HCT116 (cell line): Measurements from ENCODE around the gene RAB42. TPM values are rescaled to one million over a fixed set of nuclear protein-coding genes. Genes with fewer than 3 reads are reported as not detected.

Experiments used
- ATAC-seq: fragments of 200-7000 bp; cut with Tn5 transposase; 2 replicates; pipeline ENCODE4 v1.9.1; 2020; ENCODE audit warnings: mild to moderate bottlenecking, moderate library complexity
- BruUV-seq: library from RNA; stranded (reverse); fragments of 400-500 nt; replicated peaks from 2 replicates; lab custom pipeline; 2021; lab: Mats Ljungman, UMichigan
- CTCF ChIA-PET: fragments of 300-600 bp; sonication (Branson Sonifier 250); formaldehyde crosslinking; loops from one replicate; lab custom pipeline; 2021; ENCODE audit warnings: antibody characterized with exemption; lab: Charles Lee
- POLR2A ChIA-PET: fragments of 300-600, 350-600 bp; sonication (Branson Sonifier 250); formaldehyde crosslinking; loops from one replicate; lab custom pipeline; 2021; ENCODE audit warnings: antibody characterized with exemption; lab: Charles Lee
- RAD21 ChIA-PET, 2 experiments: fragments of 300-600 bp; sonication (Branson Sonifier 250); formaldehyde crosslinking; loops; one replicate each; lab custom pipeline; 2023; ENCODE audit warnings: low total read pairs in 2 of 2; ENCODE audit not compliant: uncharacterized antibody in 2 of 2, unreplicated experiment in 2 of 2, low non-redundant PET in 1 of 2; lab: Charles Lee
- DNase-seq: peaks from one replicate; pipeline ENCODE4 v3.0.0-alpha.2; 2010; ENCODE audit warnings: low read depth, low spot score
- H2AFZ ChIP-seq: fragments of 200-600 bp; shearing (Covaris generic), sonication (generic); 2 replicates; pipeline ENCODE4 v1.6.1; 2017; ENCODE audit warnings: low read depth, mixed run types, mixed read lengths, antibody characterized with exemption, low read length; ENCODE audit not compliant: poor library complexity, severe bottlenecking
- H3K27ac ChIP-seq: 2 replicates; pipeline ENCODE4 v1.5.1; 2012; ENCODE audit warnings: low read depth, low read length
- H3K27me3 ChIP-seq: fragments of 200-600 bp; sonication (generic); 2 replicates; pipeline ENCODE4 v1.6.1; 2016; ENCODE audit warnings: mixed run types, low read length, mixed read lengths; ENCODE audit not compliant: insufficient read depth
- H3K36me3 ChIP-seq, 2 experiments: fragments of 200-500 bp in 1 of 2; fragments of 200-600 bp in 1 of 2; sonication (Bioruptor generic) in 1 of 2; sonication (generic) in 1 of 2; 2 replicates each; pipeline versions ENCODE4 v1.5.1 to v1.6.1; 2014 to 2016; ENCODE audit warnings: low read length in 2 of 2, inconsistent platforms in 1 of 2, mixed read lengths in 1 of 2, mixed run types in 1 of 2; ENCODE audit not compliant: insufficient read depth in 2 of 2, control insufficient read depth in 1 of 2
- H3K4me1 ChIP-seq, 2 experiments: fragments of 200-600 bp in 1 of 2; sonication (generic) in 1 of 2; 2 replicates each; pipeline versions ENCODE4 v1.5.1 to v1.6.1; 2012 to 2017; ENCODE audit warnings: low read length in 2 of 2, inconsistent platforms in 1 of 2, mild to moderate bottlenecking in 1 of 2, mixed read lengths in 1 of 2, mixed run types in 1 of 2, moderate library complexity in 1 of 2; ENCODE audit not compliant: insufficient read depth in 2 of 2, control insufficient read depth in 1 of 2
- H3K4me2 ChIP-seq: fragments of 200-600 bp; sonication (generic); 2 replicates; pipeline ENCODE4 v1.6.1; 2017; ENCODE audit warnings: mixed run types, low read length, mixed read lengths
- H3K4me3 ChIP-seq, 2 experiments: fragments of 200-600 bp in 1 of 2; sonication (generic) in 1 of 2; replicated peaks in 1 of 2; 2 replicates each; pipeline ENCODE4 v1.5.1; 2011 to 2016; ENCODE audit warnings: low read length in 2 of 2, control low read depth in 1 of 2, low read depth in 1 of 2, mild to moderate bottlenecking in 1 of 2, mixed read lengths in 1 of 2, mixed run types in 1 of 2
- H3K79me2 ChIP-seq: fragments of 200-600 bp; sonication (generic); 2 replicates; pipeline ENCODE4 v1.6.1; 2017; ENCODE audit warnings: mild to moderate bottlenecking, mixed run types, low read length, moderate library complexity, mixed read lengths; ENCODE audit not compliant: insufficient read depth
- H3K9ac ChIP-seq: fragments of 200-600 bp; sonication (generic); 2 replicates; pipeline ENCODE4 v1.6.1; 2016; ENCODE audit warnings: low read length, mixed read lengths
- H3K9me2 ChIP-seq: fragments of 200-600 bp; sonication (generic), shearing (Covaris generic); 2 replicates; pipeline ENCODE4 v1.6.1; 2017; ENCODE audit warnings: mixed run types, mild to moderate bottlenecking, moderate library complexity; ENCODE audit not compliant: insufficient read depth
- H3K9me3 ChIP-seq, 2 experiments: fragments of 200-500 bp in 1 of 2; fragments of 200-600 bp in 1 of 2; sonication (Bioruptor generic) in 1 of 2; sonication (generic) in 1 of 2; 2 replicates each; pipeline ENCODE4 v1.6.1; 2014 to 2017; ENCODE audit warnings: low read length in 2 of 2, mixed read lengths in 2 of 2, inconsistent platforms in 1 of 2, low read depth in 1 of 2, mild to moderate bottlenecking in 1 of 2, mixed run types in 1 of 2, moderate library complexity in 1 of 2; ENCODE audit not compliant: control insufficient read depth in 1 of 2, insufficient read depth in 1 of 2
- H4K20me1 ChIP-seq: fragments of 200-600 bp; sonication (generic), shearing (Covaris generic); 2 replicates; pipeline ENCODE4 v1.6.1; 2017; ENCODE audit warnings: mixed run types, mild to moderate bottlenecking, moderate library complexity; ENCODE audit not compliant: insufficient read depth
- CEBPB ChIP-seq: IDR thresholded peaks from 2 replicates; pipeline ENCODE4 v1.6.1; 2012; ENCODE audit warnings: low read depth
- ELF1 ChIP-seq: IDR thresholded peaks from 2 replicates; pipeline ENCODE4 v1.6.1; 2012; ENCODE audit warnings: low read depth, borderline replicate concordance
- FOSL1 ChIP-seq: IDR thresholded peaks from 2 replicates; pipeline ENCODE4 v1.6.1; 2012; ENCODE audit warnings: low read depth
- RAD21 ChIP-seq: IDR thresholded peaks from 2 replicates; pipeline ENCODE4 v1.6.1; 2012; ENCODE audit warnings: low read depth, mild to moderate bottlenecking
- SP1 ChIP-seq: IDR thresholded peaks from 2 replicates; pipeline ENCODE4 v1.6.1; 2012; ENCODE audit warnings: low read depth
- SRF ChIP-seq: IDR thresholded peaks from 2 replicates; pipeline ENCODE4 v1.6.1; 2012; ENCODE audit warnings: low read depth
- YY1 ChIP-seq: IDR thresholded peaks from 2 replicates; pipeline ENCODE4 v1.6.1; 2011; ENCODE audit warnings: low read length, low read depth, moderate library complexity, mild to moderate bottlenecking; ENCODE audit not compliant: insufficient replicate concordance; ENCODE audit errors: extremely low read depth
- ZNF274 ChIP-seq: fragments of 200-500 bp; sonication (Bioruptor generic); IDR thresholded peaks from 2 replicates; pipeline ENCODE4 v1.6.1; 2014; ENCODE audit warnings: mild to moderate bottlenecking, low read depth, low read length, inconsistent platforms
- intact Hi-C: fragments of 100-400 bp; cut with micrococcal nuclease; formaldehyde crosslinking; loops from 2 replicates; pipeline ENCODE4 v1.10.0; 2022
- total RNA-seq: library from RNA; stranded (reverse); gene quantifications from one replicate; pipeline ENCODE4 v1.2.1, GENCODE V29; 2021; ENCODE audit not compliant: unreplicated experiment

RAB42 gene
- total RNA-seq, 1 experiment from 2014 or later, result not detected

- H3K9ac ChIP-seq, result no peak overlapping the region
- H3K27ac ChIP-seq, result no peak overlapping the region
- H3K9me2 ChIP-seq, result no peaks in the 10 kb centered on the region
- ATAC-seq (no peak), DNase-seq (no peak)
- no peaks in the 10 kb centered on the region for H3K9me3 ChIP-seq
- intact Hi-C loops, result no loop called here
- TF ChIP-seq SRF, result no peak
- TF ChIP-seq ZNF274, result no peak
- TF ChIP-seq RAD21, result no peak
- no peak for TF ChIP-seq SP1
- no peak for TF ChIP-seq CEBPB
- H3K36me3 ChIP-seq, result peaks cover 25 to 32% of the 10 kb centered on the region in 2 experiments
- no peaks in the 10 kb centered on the region for H3K79me2 ChIP-seq
- ChIA-PET POLR2A (interaction anchor here (1.1 kb wide), 1 partner anchor 42 kb away, joined by 4 read pairs; the partner anchor contains the start of gene RNU11), RAD21 (no interaction called here), CTCF (no interaction called here)
- no peak overlapping the region for H3K4me2 ChIP-seq
- no TSS peak for BruUV-seq
- H2AFZ ChIP-seq, result no peak overlapping the region
- no peaks in the 10 kb centered on the region for H4K20me1 ChIP-seq
- H3K27me3 ChIP-seq, result no peaks in the 10 kb centered on the region
- H3K4me3 ChIP-seq, result no peak overlapping the region
- H3K4me1 ChIP-seq, result peaks cover 8 to 11% of the 10 kb centered on the region in 2 experiments
These were observed 14.7 kb downstream of the RAB42 start for GRCh38 chr1:28606771-28607170.

- Histone ChIP-seq H2AFZ (no peak overlapping the region), H3K4me2 (no peak overlapping the region), H3K27me3 (no peaks in the 10 kb centered on the region), H3K9ac (no peak overlapping the region), H4K20me1 (no peaks in the 10 kb centered on the region), H3K4me1 (no peaks in the 10 kb centered on the region), H3K36me3 (peaks cover 35 to 40% of the 10 kb centered on the region in 2 experiments), H3K9me2 (no peaks in the 10 kb centered on the region), H3K4me3 (no peak overlapping the region), H3K27ac (no peak overlapping the region), H3K9me3 (no peaks in the 10 kb centered on the region), H3K79me2 (no peaks in the 10 kb centered on the region)
- ChIA-PET RAD21 (no interaction called here), POLR2A (no interaction called here), CTCF (no interaction called here)
- DNase-seq, result no peak
- no peak for TF ChIP-seq FOSL1
- TF ChIP-seq ELF1, result no peak
- no peak for TF ChIP-seq YY1
- no peak for TF ChIP-seq SP1
- no peak for ATAC-seq
- BruUV-seq, result no TSS peak
- intact Hi-C loops, result no loop called here
These were observed 21.1 kb downstream of the RAB42 start for GRCh38 chr1:28613175-28613574.
